LNCaP clone FGC (cell line): ENCODE measurements around the gene PNPLA8.
"Not testable (repeated sequence)": the region's sequence is repeated elsewhere in the genome, so short reads cannot be mapped to it uniquely, and the experiment has no call there.

Experiments used
- DNase-seq: peaks from one replicate; pipeline ENCODE4 v3.0.0-alpha.2; 2011; ENCODE audit warnings: low read depth
- H3K4me3 ChIP-seq: 2 replicates; pipeline ENCODE4 v1.5.1; 2011; ENCODE audit warnings: mild to moderate bottlenecking, low read depth, low read length, control low read depth
- CTCF ChIP-seq: IDR thresholded peaks from 2 replicates; pipeline ENCODE4 v1.5.1; 2012; ENCODE audit warnings: mild to moderate bottlenecking; ENCODE audit not compliant: control insufficient read depth, insufficient read depth; ENCODE audit errors: extremely low read depth

The PNPLA8 gene

GRCh38 chr7:108467391-108467790 is 58.5 kb downstream of the PNPLA8 start:
- no peak overlapping the region for H3K4me3 ChIP-seq
- TF ChIP-seq CTCF, result no peak
- DNase-seq, result no peak

GRCh38 chr7:108466322-108466721 is 59.6 kb downstream of the PNPLA8 start:
- DNase-seq, H3K4me3 ChIP-seq: not testable (repeated sequence)

- no peak for TF ChIP-seq CTCF
- H3K4me3 ChIP-seq, result no peak overlapping the region
- DNase-seq, result no peak
Observed at GRCh38 chr7:108464743-108465142, 61.2 kb downstream of the PNPLA8 start.

GRCh38 chr7:108463613-108464012 is 62.3 kb downstream of the PNPLA8 start:
- no peak for TF ChIP-seq CTCF
- no peak overlapping the region for H3K4me3 ChIP-seq

GRCh38 chr7:108461840-108462239 is 64.1 kb downstream of the PNPLA8 start:
- no peak overlapping the region for H3K4me3 ChIP-seq
- TF ChIP-seq CTCF, result no peak
- DNase-seq, result no peak

More at GRCh38 chr7:108463613-108464012, 62.3 kb downstream of the PNPLA8 start:
- no peak for DNase-seq

GRCh38 chr7:108460964-108461363 is 65.0 kb downstream of the PNPLA8 start:
- DNase-seq, result no peak
- no peak for TF ChIP-seq CTCF
- H3K4me3 ChIP-seq, result no peak overlapping the region

- peak; percentile 60 for TF ChIP-seq CTCF
- peak; percentile 4 for DNase-seq
- H3K4me3 ChIP-seq, result no peak overlapping the region
Observed at GRCh38 chr7:108459922-108460551, 65.9 kb downstream of the PNPLA8 start.

- no peak overlapping the region for H3K4me3 ChIP-seq
- TF ChIP-seq CTCF, result no peak
- no peak for DNase-seq
Observed at GRCh38 chr7:108457871-108458270, 68.1 kb downstream of the PNPLA8 start.
